Ishikawa (cell line): Measurements from ENCODE around the gene LPP.

Experiments used
- CEBPB ChIP-seq: IDR thresholded peaks from 2 replicates; pipeline ENCODE4 v1.6.1; 2012
- CREB1 ChIP-seq: IDR thresholded peaks from 2 replicates; pipeline ENCODE4 v1.6.1; 2012; ENCODE audit warnings: low read depth
- EGR1 ChIP-seq: IDR thresholded peaks from 2 replicates; pipeline ENCODE4 v1.6.1; 2012
- EP300 ChIP-seq: IDR thresholded peaks from 2 replicates; pipeline ENCODE4 v1.6.1; 2012; ENCODE audit warnings: borderline replicate concordance
- FOXM1 ChIP-seq: IDR thresholded peaks from 2 replicates; pipeline ENCODE4 v1.6.1; 2012; ENCODE audit warnings: low read depth, borderline replicate concordance
- NFIC ChIP-seq: IDR thresholded peaks from 2 replicates; pipeline ENCODE4 v1.6.1; 2012
- RAD21 ChIP-seq: IDR thresholded peaks from 2 replicates; pipeline ENCODE4 v1.6.1; 2012; ENCODE audit warnings: low read depth
- TAF1 ChIP-seq: IDR thresholded peaks from 2 replicates; pipeline ENCODE4 v1.6.1; 2012; ENCODE audit warnings: low read depth, mild to moderate bottlenecking
- TCF12 ChIP-seq: IDR thresholded peaks from 2 replicates; pipeline ENCODE4 v1.6.1; 2012; ENCODE audit warnings: low read depth
- YY1 ChIP-seq: IDR thresholded peaks from 2 replicates; pipeline ENCODE4 v1.6.1; 2012; ENCODE audit warnings: low read depth
- ZBTB7A ChIP-seq: IDR thresholded peaks from 2 replicates; pipeline ENCODE4 v1.6.1; 2012; ENCODE audit warnings: low read depth
- TF ChIP-seq, protein P1 (sequence below): IDR thresholded peaks from 2 replicates; pipeline ENCODE4 v1.6.1; 2012
- TF ChIP-seq, protein P2 (sequence below): IDR thresholded peaks from 2 replicates; pipeline ENCODE4 v1.6.1; 2012
- TF ChIP-seq, protein P3 (sequence below): IDR thresholded peaks from 2 replicates; pipeline ENCODE4 v1.6.1; 2012; ENCODE audit warnings: low read depth, mild to moderate bottlenecking

DNA sequence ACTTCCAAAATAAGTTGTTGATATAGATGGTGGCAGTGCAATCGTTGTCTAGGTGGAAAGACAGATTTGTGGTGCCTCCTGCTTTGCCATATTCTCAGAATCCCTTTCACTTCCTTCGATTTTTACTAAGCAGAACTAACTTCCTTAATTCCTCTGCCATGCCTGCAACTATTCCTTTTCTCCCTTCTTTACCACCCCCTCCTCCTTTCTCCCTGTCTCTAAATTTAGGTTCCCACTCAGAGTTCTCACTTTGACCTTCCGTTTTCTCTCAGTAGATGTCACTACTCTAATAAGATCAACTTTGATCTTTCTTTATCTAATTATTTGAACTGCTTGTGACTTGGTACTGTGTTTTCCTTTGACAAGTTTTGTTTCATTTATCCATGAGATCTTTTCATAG is 351.2 kb downstream of the LPP start:
- TF ChIP-seq YY1: no peak
- no peak for TF ChIP-seq EP300
- TF ChIP-seq, protein P1, sequence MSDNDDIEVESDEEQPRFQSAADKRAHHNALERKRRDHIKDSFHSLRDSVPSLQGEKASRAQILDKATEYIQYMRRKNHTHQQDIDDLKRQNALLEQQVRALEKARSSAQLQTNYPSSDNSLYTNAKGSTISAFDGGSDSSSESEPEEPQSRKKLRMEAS: no peak
- no peak for TF ChIP-seq TAF1
- TF ChIP-seq CEBPB: no peak
- TF ChIP-seq ZBTB7A: no peak
- TF ChIP-seq CREB1: no peak
- TF ChIP-seq EGR1: no peak
- TF ChIP-seq, protein P2, sequence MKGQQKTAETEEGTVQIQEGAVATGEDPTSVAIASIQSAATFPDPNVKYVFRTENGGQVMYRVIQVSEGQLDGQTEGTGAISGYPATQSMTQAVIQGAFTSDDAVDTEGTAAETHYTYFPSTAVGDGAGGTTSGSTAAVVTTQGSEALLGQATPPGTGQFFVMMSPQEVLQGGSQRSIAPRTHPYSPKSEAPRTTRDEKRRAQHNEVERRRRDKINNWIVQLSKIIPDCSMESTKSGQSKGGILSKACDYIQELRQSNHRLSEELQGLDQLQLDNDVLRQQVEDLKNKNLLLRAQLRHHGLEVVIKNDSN: no peak
- no peak for TF ChIP-seq TCF12
- TF ChIP-seq NFIC: no peak
- no peak for TF ChIP-seq FOXM1
- TF ChIP-seq, protein P3, sequence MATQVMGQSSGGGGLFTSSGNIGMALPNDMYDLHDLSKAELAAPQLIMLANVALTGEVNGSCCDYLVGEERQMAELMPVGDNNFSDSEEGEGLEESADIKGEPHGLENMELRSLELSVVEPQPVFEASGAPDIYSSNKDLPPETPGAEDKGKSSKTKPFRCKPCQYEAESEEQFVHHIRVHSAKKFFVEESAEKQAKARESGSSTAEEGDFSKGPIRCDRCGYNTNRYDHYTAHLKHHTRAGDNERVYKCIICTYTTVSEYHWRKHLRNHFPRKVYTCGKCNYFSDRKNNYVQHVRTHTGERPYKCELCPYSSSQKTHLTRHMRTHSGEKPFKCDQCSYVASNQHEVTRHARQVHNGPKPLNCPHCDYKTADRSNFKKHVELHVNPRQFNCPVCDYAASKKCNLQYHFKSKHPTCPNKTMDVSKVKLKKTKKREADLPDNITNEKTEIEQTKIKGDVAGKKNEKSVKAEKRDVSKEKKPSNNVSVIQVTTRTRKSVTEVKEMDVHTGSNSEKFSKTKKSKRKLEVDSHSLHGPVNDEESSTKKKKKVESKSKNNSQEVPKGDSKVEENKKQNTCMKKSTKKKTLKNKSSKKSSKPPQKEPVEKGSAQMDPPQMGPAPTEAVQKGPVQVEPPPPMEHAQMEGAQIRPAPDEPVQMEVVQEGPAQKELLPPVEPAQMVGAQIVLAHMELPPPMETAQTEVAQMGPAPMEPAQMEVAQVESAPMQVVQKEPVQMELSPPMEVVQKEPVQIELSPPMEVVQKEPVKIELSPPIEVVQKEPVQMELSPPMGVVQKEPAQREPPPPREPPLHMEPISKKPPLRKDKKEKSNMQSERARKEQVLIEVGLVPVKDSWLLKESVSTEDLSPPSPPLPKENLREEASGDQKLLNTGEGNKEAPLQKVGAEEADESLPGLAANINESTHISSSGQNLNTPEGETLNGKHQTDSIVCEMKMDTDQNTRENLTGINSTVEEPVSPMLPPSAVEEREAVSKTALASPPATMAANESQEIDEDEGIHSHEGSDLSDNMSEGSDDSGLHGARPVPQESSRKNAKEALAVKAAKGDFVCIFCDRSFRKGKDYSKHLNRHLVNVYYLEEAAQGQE: no peak
- TF ChIP-seq RAD21: no peak
